Measurements from ENCODE around the gene SELENOI. TPM values are rescaled to one million over a fixed set of nuclear protein-coding genes. Genes with fewer than 3 reads are reported as not detected.

Gene SELENOI
- polyA plus RNA-seq, 4 donors: 4.3 to 36.4 (median 8.2) TPM

DNA sequence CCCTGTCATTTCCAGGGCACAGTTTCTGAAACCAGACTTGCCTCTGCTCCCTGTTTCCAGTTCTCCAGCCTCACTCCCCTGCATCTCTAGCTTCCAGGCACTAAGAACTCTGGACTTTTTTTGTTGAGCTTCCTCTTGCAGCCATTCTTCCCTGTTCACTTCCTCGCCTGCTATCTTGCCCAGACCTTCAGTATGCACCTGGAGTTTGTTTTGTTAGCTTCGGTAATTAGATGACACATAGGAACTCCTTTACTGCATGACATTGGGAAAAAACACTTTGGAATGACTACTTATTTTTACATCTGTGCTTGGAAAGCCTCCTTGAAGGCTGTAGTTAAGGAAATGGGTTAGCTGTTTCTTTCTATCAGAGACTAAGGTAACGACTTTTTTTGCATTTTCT is 96.8 kb downstream of the SELENOI start:
- peak; percentile 57 to 58 for DNase-seq
- Histone ChIP-seq H3K9me3 (ENCODE audit: control insufficient read depth in 2 of 2, insufficient read depth in 1 of 2, low read depth in 1 of 2, low read length in 1 of 2) (no peaks in the 10 kb centered on the region), H3K36me3 (ENCODE audit: control insufficient read depth in 3 of 3, insufficient read depth in 2 of 3, low read depth in 1 of 3, low read length in 3 of 3) (no peaks in the 10 kb centered on the region), H3K4me3 (ENCODE audit: low read depth in 1 of 3, low read length in 3 of 3) (no peak overlapping the region), H3K4me1 (ENCODE audit: control insufficient read depth in 3 of 3, insufficient read depth in 2 of 3, low read depth in 1 of 3, low read length in 2 of 3) (peaks cover 0 to 27% (median 0%) of the 10 kb centered on the region in 3 donors), H3K27ac (ENCODE audit: low read depth in 1 of 3, low read length in 2 of 3) (peak overlapping the region in 1 of 3 donors; percentile 62), H3K27me3 (ENCODE audit: control insufficient read depth in 3 of 3, insufficient read depth in 3 of 3, low read length in 3 of 3) (no peaks in the 10 kb centered on the region)
- WGBS, 3 donors: 27 to 61% (median 34%) methylated on average over 3 of the region's 3 CpGs
- no peak for FAIRE-seq

DNA sequence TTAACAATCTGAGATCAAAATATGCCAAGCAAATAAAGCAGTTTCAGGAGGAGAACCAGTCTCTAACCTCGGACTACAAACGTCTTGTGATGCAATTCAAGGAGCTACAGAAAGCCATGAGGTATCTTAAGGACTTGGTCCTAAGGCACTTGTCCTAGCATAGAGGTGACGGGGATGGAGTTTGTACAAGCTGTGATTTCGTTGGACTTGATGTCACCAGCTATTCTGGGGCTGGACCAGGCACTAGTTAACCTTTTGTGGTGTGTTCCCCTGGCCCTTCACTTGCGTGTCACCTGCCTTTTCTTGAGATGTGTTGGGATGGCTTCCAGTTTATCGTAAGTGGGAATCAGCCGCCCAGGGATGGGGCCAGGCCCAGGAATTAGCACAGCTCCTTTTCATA is 98.3 kb downstream of the SELENOI start:
- no peaks in the 10 kb centered on the region for H3K36me3 ChIP-seq (ENCODE audit: control insufficient read depth in 3 of 3, insufficient read depth in 2 of 3, low read depth in 1 of 3, low read length in 3 of 3)
- peaks cover 0 to 14% (median 0%) of the 10 kb centered on the region in 3 donors for H3K4me1 ChIP-seq (ENCODE audit: control insufficient read depth in 3 of 3, insufficient read depth in 2 of 3, low read depth in 1 of 3, low read length in 2 of 3)
- H3K27ac ChIP-seq (ENCODE audit: low read depth in 1 of 3, low read length in 2 of 3): no peak overlapping the region
- 84 to 87% (median 85%) methylated on average over 6 to 7 of the region's 7 CpGs for WGBS, 3 donors
- DNase-seq (no peak), FAIRE-seq (no peak)
- H3K4me3 ChIP-seq (ENCODE audit: low read depth in 1 of 3, low read length in 3 of 3): no peak overlapping the region
- H3K27me3 ChIP-seq (ENCODE audit: control insufficient read depth in 3 of 3, insufficient read depth in 3 of 3, low read length in 3 of 3): no peaks in the 10 kb centered on the region
- no peaks in the 10 kb centered on the region for H3K9me3 ChIP-seq (ENCODE audit: control insufficient read depth in 2 of 2, insufficient read depth in 1 of 2, low read depth in 1 of 2, low read length in 1 of 2)

Other genes starting within 250 kb of the SELENOI start
- 1 to 10 TPM in 2 of 4 donors, under 1 TPM in 2; 0.22 to 1.2 (median 0.82) TPM for gene GAREM2, start 173.1 kb upstream of the SELENOI start, polyA plus RNA-seq
- gene HADHA, start 101.5 kb upstream of the SELENOI start, polyA plus RNA-seq: 100 to 1,000 TPM; 145 to 217 (median 189) TPM
- gene HADHB, start 101.2 kb upstream of the SELENOI start, polyA plus RNA-seq: 100 to 1,000 TPM; 102 to 331 (median 189) TPM
- gene ADGRF3, start 646 bp downstream of the SELENOI start, polyA plus RNA-seq: 1 to 10 TPM in 1 of 4 donors, under 1 TPM in 1, not detected in 2; 0.09 to 1.2 TPM
- gene DRC1, start 55.8 kb downstream of the SELENOI start, polyA plus RNA-seq: under 1 TPM in 2 of 4 donors, not detected in 2; 0.09 to 0.18 TPM
- 1 to 10 TPM in 1 of 4 donors, under 1 TPM in 3; 0.22 to 2.5 (median 0.46) TPM for gene OTOF, start 132.0 kb downstream of the SELENOI start, polyA plus RNA-seq

Data from small intestine (tissue), 7 donors.